Central memory CD8-positive, alpha-beta T cell (primary cell): Measurements from ENCODE around the gene LMF1.

Source experiments
- ATAC-seq: fragments of 150-1000 bp; cut with Tn5 transposase; replicated peaks from 2 replicates; pipeline ENCODE4 v1.10.0; 2022; ENCODE audit warnings: mild to moderate bottlenecking, moderate FRiP score, moderate number of reproducible peaks; ENCODE audit not compliant: poor library complexity, severe bottlenecking; ENCODE audit errors: extremely low read depth
- DNase-seq, 2 donors: peaks; one replicate each; pipeline ENCODE4 v3.0.0; 2021; ENCODE audit warnings: low spot score in 2 of 2
- H3K27ac Mint-ChIP-seq: one replicate; pipeline ENCODE4 v1.8.0; 2022; ENCODE audit warnings: low read depth, mild to moderate bottlenecking, moderate library complexity, mixed read lengths
- H3K27me3 Mint-ChIP-seq: one replicate; pipeline ENCODE4 v1.8.0; 2022; ENCODE audit warnings: mixed read lengths
- H3K36me3 Mint-ChIP-seq: one replicate; pipeline ENCODE4 v1.8.0; 2022; ENCODE audit warnings: mild to moderate bottlenecking, moderate library complexity, mixed read lengths; ENCODE audit not compliant: insufficient read depth
- H3K4me1 Mint-ChIP-seq: one replicate; pipeline ENCODE4 v1.8.0; 2022; ENCODE audit warnings: mixed read lengths
- H3K4me3 Mint-ChIP-seq: one replicate; pipeline ENCODE4 v1.8.0; 2022; ENCODE audit warnings: mild to moderate bottlenecking, moderate library complexity, mixed read lengths
- H3K9me3 Mint-ChIP-seq: one replicate; pipeline ENCODE4 v1.8.0; 2022; ENCODE audit warnings: mixed read lengths

The LMF1 gene

GRCh38 chr16:874366-875181 lies 96.2 kb downstream of the LMF1 start:
- no peak for DNase-seq
- Mint-ChIP-seq H3K4me1 (no peaks in the 10 kb centered on the region), H3K4me3 (no peak overlapping the region), H3K9me3 (no peaks in the 10 kb centered on the region), H3K36me3 (peaks cover 1% of the 10 kb centered on the region), H3K27ac (no peak overlapping the region), H3K27me3 (no peaks in the 10 kb centered on the region)
- ATAC-seq, result no peak

GRCh38 chr16:873889-874288 lies 96.9 kb downstream of the LMF1 start:
- Mint-ChIP-seq H3K36me3 (peaks cover 3% of the 10 kb centered on the region), H3K27ac (no peak overlapping the region), H3K4me1 (no peaks in the 10 kb centered on the region), H3K9me3 (no peaks in the 10 kb centered on the region), H3K27me3 (no peaks in the 10 kb centered on the region), H3K4me3 (no peak overlapping the region)
- ATAC-seq (no peak), DNase-seq (no peak)

GRCh38 chr16:873243-873661 lies 97.5 kb downstream of the LMF1 start:
- DNase-seq (no peak), ATAC-seq (no peak)
- Mint-ChIP-seq H3K36me3 (peaks cover 3% of the 10 kb centered on the region), H3K27me3 (no peaks in the 10 kb centered on the region), H3K4me3 (no peak overlapping the region), H3K27ac (no peak overlapping the region), H3K9me3 (no peaks in the 10 kb centered on the region), H3K4me1 (no peaks in the 10 kb centered on the region)

GRCh38 chr16:872436-873242 lies 98.1 kb downstream of the LMF1 start:
- no peaks in the 10 kb centered on the region for H3K27me3 Mint-ChIP-seq
- no peak overlapping the region for H3K27ac Mint-ChIP-seq
- H3K9me3 Mint-ChIP-seq, result no peaks in the 10 kb centered on the region
- peaks cover 3% of the 10 kb centered on the region for H3K36me3 Mint-ChIP-seq
- H3K4me3 Mint-ChIP-seq, result no peak overlapping the region
- no peaks in the 10 kb centered on the region for H3K4me1 Mint-ChIP-seq
- no peak for ATAC-seq
- no peak for DNase-seq

- Mint-ChIP-seq H3K27ac (no peak overlapping the region), H3K36me3 (peaks cover 3% of the 10 kb centered on the region), H3K4me3 (no peak overlapping the region), H3K4me1 (no peaks in the 10 kb centered on the region), H3K27me3 (no peaks in the 10 kb centered on the region), H3K9me3 (no peaks in the 10 kb centered on the region)
- ATAC-seq, result no peak
- DNase-seq, result no peak
Measured at GRCh38 chr16:871562-872345, 99.0 kb downstream of the LMF1 start.

GRCh38 chr16:870856-871561 lies 99.8 kb downstream of the LMF1 start:
- Mint-ChIP-seq H3K4me3 (no peak overlapping the region), H3K4me1 (no peaks in the 10 kb centered on the region), H3K36me3 (peaks cover 3% of the 10 kb centered on the region), H3K27ac (no peak overlapping the region), H3K27me3 (no peaks in the 10 kb centered on the region), H3K9me3 (no peaks in the 10 kb centered on the region)
- DNase-seq (no peak), ATAC-seq (no peak)

- DNase-seq (no peak), ATAC-seq (no peak)
- no peaks in the 10 kb centered on the region for H3K27me3 Mint-ChIP-seq
- no peak overlapping the region for H3K27ac Mint-ChIP-seq
- H3K4me3 Mint-ChIP-seq, result no peak overlapping the region
- H3K9me3 Mint-ChIP-seq, result no peaks in the 10 kb centered on the region
- peaks cover 3% of the 10 kb centered on the region for H3K36me3 Mint-ChIP-seq
- H3K4me1 Mint-ChIP-seq, result no peaks in the 10 kb centered on the region
Measured at GRCh38 chr16:869823-870641, 100.8 kb downstream of the LMF1 start.

- H3K9me3 Mint-ChIP-seq, result no peaks in the 10 kb centered on the region
- no peak overlapping the region for H3K27ac Mint-ChIP-seq
- ATAC-seq (no peak), DNase-seq (no peak)
- no peaks in the 10 kb centered on the region for H3K27me3 Mint-ChIP-seq
- H3K4me3 Mint-ChIP-seq, result no peak overlapping the region
- H3K4me1 Mint-ChIP-seq, result no peaks in the 10 kb centered on the region
- peaks cover 2% of the 10 kb centered on the region for H3K36me3 Mint-ChIP-seq
Measured at GRCh38 chr16:868846-869822, 101.7 kb downstream of the LMF1 start.

GRCh38 chr16:868386-868755 lies 102.4 kb downstream of the LMF1 start:
- no peak overlapping the region for H3K4me3 Mint-ChIP-seq
- peaks cover 4% of the 10 kb centered on the region for H3K36me3 Mint-ChIP-seq
- no peaks in the 10 kb centered on the region for H3K27me3 Mint-ChIP-seq
- no peaks in the 10 kb centered on the region for H3K4me1 Mint-ChIP-seq
- no peaks in the 10 kb centered on the region for H3K9me3 Mint-ChIP-seq
- DNase-seq, result no peak
- H3K27ac Mint-ChIP-seq, result no peak overlapping the region
- ATAC-seq, result no peak

- DNase-seq, result no peak
Measured at GRCh38 chr16:867421-868385, 103.1 kb downstream of the LMF1 start.

More at GRCh38 chr16:867421-868385, 103.1 kb downstream of the LMF1 start:
- no peak for ATAC-seq
- H3K27me3 Mint-ChIP-seq, result no peaks in the 10 kb centered on the region
- H3K27ac Mint-ChIP-seq, result no peak overlapping the region
- peaks cover 4% of the 10 kb centered on the region for H3K36me3 Mint-ChIP-seq
- H3K9me3 Mint-ChIP-seq, result no peaks in the 10 kb centered on the region
- H3K4me3 Mint-ChIP-seq, result no peak overlapping the region
- no peaks in the 10 kb centered on the region for H3K4me1 Mint-ChIP-seq
